ENCODE measurements around the gene CIAO3. TPM values are rescaled to one million over a fixed set of nuclear protein-coding genes. Genes with fewer than 3 reads are reported as not detected.

Gene CIAO3
- total RNA-seq, 1 experiment from 2014 or later, result 50.9 TPM

- ChIA-PET POLR2A (no interaction called here), CTCF (interaction anchor here (0.9 to 3.5 kb wide), 9 partner anchors 8 to 39 kb away, joined by 3 to 21 read pairs (median 4); partner anchors contain the start of genes CHTF18, CIAO3, MSLN and RPUSD1)
- peak overlapping the region; percentile 19; the same call in 1 of the 2 replicates for H3K4me3 Mint-ChIP-seq
- ATAC-seq (peak; percentile 49), DNase-seq (ENCODE audit: low spot score) (no peak)
- no peaks in the 10 kb centered on the region; the same call in 1 of the 2 replicates for H3K36me3 Mint-ChIP-seq
- no peak for TF ChIP-seq AR (CRISPR knock-in tag; IDR thresholded peaks at IDR 0.05)
- TF ChIP-seq, protein P1, sequence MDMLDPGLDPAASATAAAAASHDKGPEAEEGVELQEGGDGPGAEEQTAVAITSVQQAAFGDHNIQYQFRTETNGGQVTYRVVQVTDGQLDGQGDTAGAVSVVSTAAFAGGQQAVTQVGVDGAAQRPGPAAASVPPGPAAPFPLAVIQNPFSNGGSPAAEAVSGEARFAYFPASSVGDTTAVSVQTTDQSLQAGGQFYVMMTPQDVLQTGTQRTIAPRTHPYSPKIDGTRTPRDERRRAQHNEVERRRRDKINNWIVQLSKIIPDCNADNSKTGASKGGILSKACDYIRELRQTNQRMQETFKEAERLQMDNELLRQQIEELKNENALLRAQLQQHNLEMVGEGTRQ (CRISPR knock-in tag; IDR thresholded peaks at IDR 0.05), result no peak
- no peak for TF ChIP-seq NFE2L1 (CRISPR knock-in tag; IDR thresholded peaks at IDR 0.05)
- TF ChIP-seq PRDM15 (CRISPR knock-in tag; IDR thresholded peaks at IDR 0.05), result no peak
- TF ChIP-seq SP1 (CRISPR knock-in tag; conservative IDR thresholded peaks at IDR 0.05), result no peak
- no peak for TF ChIP-seq MXD4 (CRISPR knock-in tag; IDR thresholded peaks at IDR 0.05; ENCODE audit: borderline replicate concordance)
- TF ChIP-seq, protein P2, sequence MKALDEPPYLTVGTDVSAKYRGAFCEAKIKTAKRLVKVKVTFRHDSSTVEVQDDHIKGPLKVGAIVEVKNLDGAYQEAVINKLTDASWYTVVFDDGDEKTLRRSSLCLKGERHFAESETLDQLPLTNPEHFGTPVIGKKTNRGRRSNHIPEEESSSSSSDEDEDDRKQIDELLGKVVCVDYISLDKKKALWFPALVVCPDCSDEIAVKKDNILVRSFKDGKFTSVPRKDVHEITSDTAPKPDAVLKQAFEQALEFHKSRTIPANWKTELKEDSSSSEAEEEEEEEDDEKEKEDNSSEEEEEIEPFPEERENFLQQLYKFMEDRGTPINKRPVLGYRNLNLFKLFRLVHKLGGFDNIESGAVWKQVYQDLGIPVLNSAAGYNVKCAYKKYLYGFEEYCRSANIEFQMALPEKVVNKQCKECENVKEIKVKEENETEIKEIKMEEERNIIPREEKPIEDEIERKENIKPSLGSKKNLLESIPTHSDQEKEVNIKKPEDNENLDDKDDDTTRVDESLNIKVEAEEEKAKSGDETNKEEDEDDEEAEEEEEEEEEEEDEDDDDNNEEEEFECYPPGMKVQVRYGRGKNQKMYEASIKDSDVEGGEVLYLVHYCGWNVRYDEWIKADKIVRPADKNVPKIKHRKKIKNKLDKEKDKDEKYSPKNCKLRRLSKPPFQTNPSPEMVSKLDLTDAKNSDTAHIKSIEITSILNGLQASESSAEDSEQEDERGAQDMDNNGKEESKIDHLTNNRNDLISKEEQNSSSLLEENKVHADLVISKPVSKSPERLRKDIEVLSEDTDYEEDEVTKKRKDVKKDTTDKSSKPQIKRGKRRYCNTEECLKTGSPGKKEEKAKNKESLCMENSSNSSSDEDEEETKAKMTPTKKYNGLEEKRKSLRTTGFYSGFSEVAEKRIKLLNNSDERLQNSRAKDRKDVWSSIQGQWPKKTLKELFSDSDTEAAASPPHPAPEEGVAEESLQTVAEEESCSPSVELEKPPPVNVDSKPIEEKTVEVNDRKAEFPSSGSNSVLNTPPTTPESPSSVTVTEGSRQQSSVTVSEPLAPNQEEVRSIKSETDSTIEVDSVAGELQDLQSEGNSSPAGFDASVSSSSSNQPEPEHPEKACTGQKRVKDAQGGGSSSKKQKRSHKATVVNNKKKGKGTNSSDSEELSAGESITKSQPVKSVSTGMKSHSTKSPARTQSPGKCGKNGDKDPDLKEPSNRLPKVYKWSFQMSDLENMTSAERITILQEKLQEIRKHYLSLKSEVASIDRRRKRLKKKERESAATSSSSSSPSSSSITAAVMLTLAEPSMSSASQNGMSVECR (CRISPR knock-in tag; IDR thresholded peaks at IDR 0.05; ENCODE audit: borderline replicate concordance), result no peak
- TF ChIP-seq, protein P3, sequence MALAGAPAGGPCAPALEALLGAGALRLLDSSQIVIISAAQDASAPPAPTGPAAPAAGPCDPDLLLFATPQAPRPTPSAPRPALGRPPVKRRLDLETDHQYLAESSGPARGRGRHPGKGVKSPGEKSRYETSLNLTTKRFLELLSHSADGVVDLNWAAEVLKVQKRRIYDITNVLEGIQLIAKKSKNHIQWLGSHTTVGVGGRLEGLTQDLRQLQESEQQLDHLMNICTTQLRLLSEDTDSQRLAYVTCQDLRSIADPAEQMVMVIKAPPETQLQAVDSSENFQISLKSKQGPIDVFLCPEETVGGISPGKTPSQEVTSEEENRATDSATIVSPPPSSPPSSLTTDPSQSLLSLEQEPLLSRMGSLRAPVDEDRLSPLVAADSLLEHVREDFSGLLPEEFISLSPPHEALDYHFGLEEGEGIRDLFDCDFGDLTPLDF (CRISPR knock-in tag; IDR thresholded peaks at IDR 0.05), result no peak
- TF ChIP-seq, protein P4, sequence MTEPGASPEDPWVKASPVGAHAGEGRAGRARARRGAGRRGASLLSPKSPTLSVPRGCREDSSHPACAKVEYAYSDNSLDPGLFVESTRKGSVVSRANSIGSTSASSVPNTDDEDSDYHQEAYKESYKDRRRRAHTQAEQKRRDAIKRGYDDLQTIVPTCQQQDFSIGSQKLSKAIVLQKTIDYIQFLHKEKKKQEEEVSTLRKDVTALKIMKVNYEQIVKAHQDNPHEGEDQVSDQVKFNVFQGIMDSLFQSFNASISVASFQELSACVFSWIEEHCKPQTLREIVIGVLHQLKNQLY (CRISPR knock-in tag; IDR thresholded peaks at IDR 0.05), result no peak
- no peak for TF ChIP-seq ZNF512 (CRISPR knock-in tag; IDR thresholded peaks at IDR 0.05; ENCODE audit: borderline replicate concordance)
- peaks cover 2% of the 10 kb centered on the region for H3K9me3 Mint-ChIP-seq
- H3K27ac Mint-ChIP-seq, result peak overlapping the region; percentile 77
- peaks cover 28% of the 10 kb centered on the region for H3K4me1 Mint-ChIP-seq
- H3K27me3 Mint-ChIP-seq (ENCODE audit: low read depth), result peaks cover 2% of the 10 kb centered on the region; the same call in 1 of the 2 replicates
These were observed 10.6 kb upstream of the CIAO3 start for GRCh38 chr16:751152-752006.
